NT2/D1 (cell line): ENCODE results near the gene B3GNT9.

Experiments used
- DNase-seq: peaks from one replicate; pipeline ENCODE4 v3.0.0-alpha.2; 2011; ENCODE audit warnings: low read depth, low spot score
- H3K27me3 ChIP-seq: 2 replicates; pipeline ENCODE4 v1.6.0; 2011; ENCODE audit warnings: mild to moderate bottlenecking; ENCODE audit not compliant: insufficient read length, insufficient read depth
- H3K36me3 ChIP-seq: 2 replicates; pipeline ENCODE4 v1.6.1; 2011; ENCODE audit warnings: mild to moderate bottlenecking, low read length, mixed read lengths; ENCODE audit not compliant: insufficient read depth, insufficient read length
- H3K4me1 ChIP-seq: 2 replicates; pipeline ENCODE4 v1.5.1; 2011; ENCODE audit not compliant: insufficient read depth, insufficient read length
- H3K4me3 ChIP-seq: 2 replicates; pipeline ENCODE4 v1.5.1; 2011; ENCODE audit warnings: low read depth; ENCODE audit not compliant: insufficient read length
- H3K9ac ChIP-seq: 2 replicates; pipeline ENCODE4 v1.6.0; 2011; ENCODE audit warnings: low read depth; ENCODE audit not compliant: insufficient read length
- H3K9me3 ChIP-seq: 2 replicates; pipeline ENCODE4 v1.5.1; 2011; ENCODE audit warnings: mild to moderate bottlenecking, low read length; ENCODE audit not compliant: insufficient read depth
- SUZ12 ChIP-seq: IDR thresholded peaks from 2 replicates; pipeline ENCODE4 v1.6.1; 2011; ENCODE audit not compliant: insufficient read length, insufficient read depth; ENCODE audit errors: extremely low read depth
- YY1 ChIP-seq: IDR thresholded peaks from 2 replicates; pipeline ENCODE4 v1.6.1; 2011; ENCODE audit not compliant: insufficient read length, insufficient read depth
- ZNF274 ChIP-seq: IDR thresholded peaks from 2 replicates; pipeline ENCODE4 v1.6.1; 2011; ENCODE audit warnings: mild to moderate bottlenecking, low read depth, low read length

Gene B3GNT9

DNA sequence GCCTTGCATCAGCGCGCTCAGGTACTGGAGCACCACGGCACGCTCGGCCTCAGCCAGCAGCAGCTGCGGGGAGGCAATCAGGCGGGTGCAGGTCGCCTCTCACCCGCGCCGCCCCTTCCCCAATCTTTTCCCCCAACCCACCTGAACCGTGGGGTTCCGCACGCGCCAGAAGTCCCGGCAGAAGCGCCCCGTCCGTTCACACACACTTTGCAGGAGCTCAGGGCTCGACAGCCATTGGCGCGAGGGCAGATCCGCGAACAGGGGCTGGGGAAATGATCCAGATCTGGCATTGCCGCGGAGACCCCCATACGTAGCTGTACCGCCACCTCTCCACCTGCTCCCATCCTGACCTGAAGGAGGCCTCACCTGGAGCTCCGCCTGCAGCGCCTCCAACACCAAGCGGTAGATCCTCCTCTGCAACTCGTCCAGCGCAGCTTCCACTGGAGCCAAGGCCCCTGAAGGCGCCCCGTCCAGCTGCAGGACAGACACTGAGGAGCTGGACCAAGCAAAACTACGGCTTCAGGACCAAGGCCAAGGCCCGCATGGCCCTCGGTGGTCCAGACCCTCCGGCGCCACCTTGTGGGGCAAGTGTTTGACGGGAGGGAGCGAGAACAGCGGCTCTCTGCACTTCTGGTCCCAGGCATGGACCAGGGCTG, 34.3 kb upstream of the B3GNT9 start:
- H3K4me1 ChIP-seq: peaks cover 27% of the 10 kb centered on the region
- no peak for TF ChIP-seq SUZ12
- no peak for TF ChIP-seq YY1
- no peak for TF ChIP-seq ZNF274
- H3K36me3 ChIP-seq: peaks cover 14% of the 10 kb centered on the region
- no peaks in the 10 kb centered on the region for H3K9me3 ChIP-seq
- peak; percentile 92 for DNase-seq
- H3K9ac ChIP-seq: peak overlapping the region; percentile 87
- peak overlapping the region; percentile 81 for H3K4me3 ChIP-seq
- peaks cover 24% of the 10 kb centered on the region for H3K27me3 ChIP-seq

DNA sequence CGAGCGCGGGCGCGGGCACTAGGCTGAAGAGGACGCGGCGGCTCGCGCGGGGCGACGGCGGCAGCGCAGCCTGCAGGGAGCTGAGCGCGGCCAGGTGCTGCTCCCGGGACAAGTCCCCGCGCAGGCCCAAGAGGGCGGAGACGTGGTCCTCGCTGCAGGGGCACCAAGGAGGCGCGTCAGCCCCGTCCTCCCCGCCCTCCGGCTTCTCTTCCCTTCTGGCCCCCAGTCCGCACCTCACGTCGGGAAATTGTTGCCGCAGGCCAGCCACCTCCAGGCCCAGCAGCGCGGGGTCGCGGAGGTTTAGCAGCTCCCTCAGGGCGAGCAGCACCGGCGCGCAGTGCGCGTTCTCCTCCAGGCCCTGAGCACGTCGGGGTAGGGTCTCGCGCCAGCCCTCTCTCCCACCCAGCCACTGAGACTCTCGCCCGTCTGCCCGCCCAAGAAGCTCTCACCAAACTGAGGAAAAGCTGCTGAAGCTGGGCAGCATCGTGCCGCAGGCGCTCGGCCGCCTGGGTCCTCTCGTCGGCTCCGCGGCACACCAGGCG, 33.7 kb upstream of the B3GNT9 start:
- TF ChIP-seq YY1 (no peak), ZNF274 (no peak), SUZ12 (no peak)
- Histone ChIP-seq H3K27me3 (peaks cover 24% of the 10 kb centered on the region), H3K9ac (peak overlapping the region; percentile 87), H3K36me3 (peaks cover 18% of the 10 kb centered on the region), H3K9me3 (no peaks in the 10 kb centered on the region), H3K4me1 (peaks cover 27% of the 10 kb centered on the region), H3K4me3 (peak overlapping the region; percentile 81)
- DNase-seq: no peak

DNA sequence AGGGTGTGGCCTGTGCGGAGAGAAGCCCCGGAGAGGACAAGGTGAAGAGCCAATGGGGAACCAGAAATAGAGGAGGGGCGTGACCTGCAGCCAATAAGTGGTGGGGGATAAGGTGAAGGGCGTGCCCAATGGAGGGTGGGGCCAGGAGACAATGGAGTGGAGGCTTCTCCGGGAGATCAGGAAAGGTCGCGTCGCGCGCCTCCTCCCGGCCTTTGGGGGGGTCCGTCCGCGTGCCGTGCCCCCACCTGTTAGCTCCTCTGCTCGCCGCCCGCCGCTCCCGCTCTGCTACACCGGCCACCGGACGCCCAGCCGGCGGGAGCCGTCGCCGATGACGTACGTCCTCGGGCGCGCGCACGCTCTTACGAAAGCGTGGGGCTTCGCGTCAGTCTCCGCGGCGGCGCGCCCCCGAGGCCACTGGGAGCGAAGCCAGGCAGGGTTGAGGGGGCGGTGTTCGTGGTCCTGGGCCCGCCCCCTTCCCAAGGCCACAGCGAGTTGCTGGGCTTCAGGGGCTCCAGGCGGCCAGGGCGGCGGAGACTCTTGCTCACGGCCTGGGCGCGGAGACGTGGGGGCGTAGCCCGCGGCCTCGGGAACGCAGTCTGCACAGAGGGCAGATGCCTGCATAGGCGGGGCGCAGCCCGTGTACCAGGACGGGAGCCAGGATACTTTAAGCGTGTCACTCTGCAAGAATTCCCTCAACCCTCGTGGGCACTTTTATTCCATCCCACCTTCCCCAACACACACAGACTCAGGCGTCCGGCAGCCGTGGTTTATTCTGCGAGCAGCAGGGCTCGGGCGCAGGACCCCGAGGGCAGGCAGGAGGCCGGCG, 33.0 kb upstream of the B3GNT9 start, which contains the start of gene MATCAP1:
TSS of gene MATCAP1 (minus strand) at position 337 of the 826 bp plus-strand sequence. CDS start 3,353 bp downstream, outside the sequence.
- Histone ChIP-seq H3K9ac (peak within 1 kb of the TSS; percentile 87), H3K27me3 (peaks cover 30% of the 10 kb centered on the region), H3K36me3 (peaks cover 22% of the 10 kb centered on the region), H3K4me3 (peak within 1 kb of the TSS; percentile 81), H3K9me3 (no peaks in the 10 kb centered on the region), H3K4me1 (peaks cover 30% of the 10 kb centered on the region)
- no peak for TF ChIP-seq YY1
- no peak for TF ChIP-seq SUZ12
- no peak for TF ChIP-seq ZNF274
- DNase-seq: peak; percentile 92

DNA sequence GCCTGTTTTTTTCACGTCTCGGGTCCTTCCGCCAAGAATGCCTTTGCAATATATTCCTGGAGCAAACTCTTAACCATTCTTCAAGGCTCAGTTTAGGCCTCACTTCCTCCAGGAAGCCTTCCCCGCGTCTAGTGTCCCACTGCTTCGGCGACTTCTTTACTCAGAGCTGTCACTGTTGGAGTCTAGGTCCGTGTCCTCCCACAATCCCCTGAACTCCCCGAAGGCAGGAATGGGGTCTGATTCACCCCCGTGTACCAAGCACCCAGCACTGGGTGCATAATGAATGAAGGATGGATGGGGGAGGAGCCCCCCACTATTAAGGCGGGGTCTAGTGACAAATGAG, 32.5 kb upstream of the B3GNT9 start:
- Histone ChIP-seq H3K9ac (peak overlapping the region; percentile 72), H3K9me3 (no peaks in the 10 kb centered on the region)
- no peak for TF ChIP-seq SUZ12
- TF ChIP-seq ZNF274: no peak
- no peak for TF ChIP-seq YY1

DNA sequence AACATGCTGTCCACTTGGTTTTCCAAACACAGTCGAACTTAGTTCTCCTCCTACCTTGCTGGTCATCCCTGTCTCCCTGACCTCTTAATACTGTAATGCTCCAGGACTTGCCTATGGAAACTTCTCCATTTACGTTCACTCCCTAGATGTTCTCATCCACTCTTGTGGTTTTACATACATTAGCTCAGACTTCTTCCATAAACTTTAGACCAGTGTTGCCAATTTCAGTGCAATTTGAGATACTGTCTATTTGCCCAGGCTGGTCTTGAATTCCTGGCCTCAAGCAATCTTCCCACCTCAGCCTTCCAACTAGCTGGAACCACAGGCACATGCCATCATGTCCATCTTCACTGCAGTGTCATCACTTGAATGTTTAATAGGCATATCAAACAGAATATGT, 31.5 kb upstream of the B3GNT9 start:
- Histone ChIP-seq H3K9me3 (no peaks in the 10 kb centered on the region), H3K4me3 (no peak overlapping the region), H3K27me3 (peaks cover 45% of the 10 kb centered on the region), H3K9ac (no peak overlapping the region), H3K4me1 (peaks cover 38% of the 10 kb centered on the region), H3K36me3 (peaks cover 23% of the 10 kb centered on the region)
- TF ChIP-seq SUZ12 (no peak), ZNF274 (no peak), YY1 (no peak)
- DNase-seq: no peak

More for the DNA sequence above, 32.5 kb upstream of the B3GNT9 start:
- peaks cover 22% of the 10 kb centered on the region for H3K36me3 ChIP-seq
- peaks cover 36% of the 10 kb centered on the region for H3K27me3 ChIP-seq
- no peak for DNase-seq
- peaks cover 33% of the 10 kb centered on the region for H3K4me1 ChIP-seq
- peak overlapping the region; percentile 81 for H3K4me3 ChIP-seq

DNA sequence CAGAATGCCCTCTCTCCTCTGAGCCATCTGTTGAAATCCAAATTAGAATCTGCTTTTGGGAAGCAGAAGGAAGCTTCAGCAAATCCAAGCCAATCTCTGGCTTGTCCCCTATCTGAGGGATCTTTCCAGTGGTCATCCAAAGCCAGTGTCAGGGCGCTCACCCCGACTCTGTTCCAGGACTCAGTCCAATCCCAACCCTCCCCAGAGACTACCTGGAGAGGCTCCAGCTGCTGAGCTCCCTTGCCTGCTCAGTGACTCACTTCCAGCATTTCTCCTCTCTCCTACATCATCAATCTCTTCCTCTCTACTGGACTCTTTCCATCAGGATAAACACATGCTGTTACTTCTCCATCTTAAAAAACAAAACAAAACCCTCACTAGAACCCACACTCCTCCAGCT, 30.5 kb upstream of the B3GNT9 start:
- no peak overlapping the region for H3K9ac ChIP-seq
- H3K27me3 ChIP-seq: peaks cover 54% of the 10 kb centered on the region
- H3K9me3 ChIP-seq: no peaks in the 10 kb centered on the region
- no peak overlapping the region for H3K4me3 ChIP-seq
- H3K36me3 ChIP-seq: peaks cover 32% of the 10 kb centered on the region
- TF ChIP-seq YY1: no peak
- no peak for TF ChIP-seq ZNF274
- TF ChIP-seq SUZ12: no peak
- no peak for DNase-seq
- peaks cover 30% of the 10 kb centered on the region for H3K4me1 ChIP-seq

DNA sequence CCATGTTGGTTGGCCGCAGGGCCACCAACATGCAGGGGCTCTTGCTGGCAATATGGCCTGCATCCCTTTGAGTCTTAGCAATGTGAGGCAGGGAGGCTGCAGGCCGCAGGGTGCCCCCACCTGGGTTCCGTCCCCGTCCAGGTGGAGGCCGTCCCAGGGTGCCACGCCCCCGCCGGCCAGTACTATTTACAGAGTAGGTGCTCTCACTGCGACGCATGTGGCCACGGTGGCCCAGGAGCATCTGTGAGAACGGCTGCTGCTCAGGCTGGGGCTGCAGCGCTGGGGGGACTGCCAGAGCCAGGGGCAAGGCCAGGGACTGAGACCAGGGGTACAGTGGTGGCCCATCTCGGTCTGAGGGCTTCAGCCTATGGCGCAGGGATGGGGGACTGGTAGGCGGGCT, 29.4 kb upstream of the B3GNT9 start:
- Histone ChIP-seq H3K36me3 (peaks cover 41% of the 10 kb centered on the region), H3K9ac (no peak overlapping the region), H3K4me1 (peaks cover 22% of the 10 kb centered on the region), H3K4me3 (no peak overlapping the region), H3K9me3 (no peaks in the 10 kb centered on the region), H3K27me3 (peaks cover 54% of the 10 kb centered on the region)
- DNase-seq: no peak
- TF ChIP-seq SUZ12 (no peak), YY1 (no peak), ZNF274 (no peak)
